HT1080 (cell line): ENCODE data around the gene CEP295NL. TPM values are rescaled to one million over a fixed set of nuclear protein-coding genes. Genes with fewer than 3 reads are reported as not detected.
"Not testable (repeated sequence)": the region's sequence is repeated elsewhere in the genome, so short reads cannot be mapped to it uniquely, and the experiment has no call there.

ENCODE experiments used
- DNase-seq: peaks from one replicate; pipeline ENCODE4 v3.0.0-alpha.2; 2015; ENCODE audit warnings: low read depth
- total RNA-seq: library from RNA; depleted of rRNA; stranded (reverse); fragments of >200 nt; shearing (Covaris generic); gene quantifications from 2 replicates; pipeline ENCODE4 v1.2.3, GENCODE V29; 2014

CEP295NL gene
- total RNA-seq, 1 experiment from 2014 or later: 0.55 TPM

GRCh38 chr17:78910497-78911284 lies 7.7 kb upstream of the CEP295NL start:
- DNase-seq: no peak

DNA sequence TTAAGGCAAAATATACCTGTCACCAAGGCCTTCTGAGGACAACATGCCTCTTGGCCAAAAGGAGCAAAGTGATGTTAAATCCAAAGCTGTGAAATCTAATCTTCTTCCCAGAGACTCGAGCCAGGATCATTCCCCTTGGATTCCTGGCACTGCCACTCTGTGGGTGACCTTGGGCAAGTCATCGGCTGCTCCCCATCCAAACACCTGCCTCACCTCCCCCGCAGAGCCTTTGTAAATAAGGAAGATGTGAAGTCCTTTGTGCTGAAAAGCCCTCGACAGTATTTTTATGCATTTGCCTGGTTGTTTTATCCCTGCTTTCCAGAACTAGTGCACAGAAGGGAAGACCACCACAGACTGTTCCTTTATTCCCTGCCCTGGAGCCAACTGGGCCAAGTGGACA lies 5.4 kb upstream of the CEP295NL start:
- DNase-seq: no peak

DNA sequence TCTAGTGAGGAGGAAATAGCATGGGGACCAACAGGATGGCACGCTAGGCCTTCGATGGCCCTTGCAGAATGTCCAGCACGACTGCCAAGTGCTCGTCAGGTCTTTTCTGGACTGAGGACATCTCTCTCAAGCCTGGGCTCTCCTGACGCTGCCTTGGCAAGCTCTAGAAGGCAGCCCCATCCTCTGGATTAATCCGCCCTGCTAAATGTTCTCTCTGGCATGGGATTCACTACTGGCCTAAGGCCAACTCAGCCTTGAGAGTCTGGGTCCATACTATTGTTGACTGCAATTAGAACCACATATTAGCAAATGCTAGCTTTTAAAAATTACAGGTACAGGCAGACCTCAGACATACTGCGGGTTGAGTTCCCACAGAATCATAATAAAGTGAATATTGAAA lies 2.5 kb upstream of the CEP295NL start:
- DNase-seq: no peak

DNA sequence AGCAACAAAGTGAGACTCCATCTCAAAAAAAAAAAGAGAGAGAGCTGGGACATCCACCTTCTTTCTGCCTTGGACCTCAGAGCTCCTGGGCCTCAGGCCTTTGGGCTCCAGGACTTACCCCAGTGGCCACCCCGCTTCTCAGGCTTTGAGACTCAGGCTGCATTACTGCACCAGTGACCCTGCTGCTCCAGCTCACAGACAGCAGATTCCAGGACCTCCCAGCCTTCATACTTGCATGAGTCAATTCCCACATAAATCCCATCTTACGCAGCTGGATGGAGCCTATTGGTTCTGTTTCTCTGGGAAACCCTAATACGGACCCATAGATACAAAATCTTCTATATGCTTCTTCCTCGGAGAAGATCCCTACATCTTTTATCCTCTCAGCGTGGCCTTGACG lies 2.1 kb upstream of the CEP295NL start:
- no peak for DNase-seq

DNA sequence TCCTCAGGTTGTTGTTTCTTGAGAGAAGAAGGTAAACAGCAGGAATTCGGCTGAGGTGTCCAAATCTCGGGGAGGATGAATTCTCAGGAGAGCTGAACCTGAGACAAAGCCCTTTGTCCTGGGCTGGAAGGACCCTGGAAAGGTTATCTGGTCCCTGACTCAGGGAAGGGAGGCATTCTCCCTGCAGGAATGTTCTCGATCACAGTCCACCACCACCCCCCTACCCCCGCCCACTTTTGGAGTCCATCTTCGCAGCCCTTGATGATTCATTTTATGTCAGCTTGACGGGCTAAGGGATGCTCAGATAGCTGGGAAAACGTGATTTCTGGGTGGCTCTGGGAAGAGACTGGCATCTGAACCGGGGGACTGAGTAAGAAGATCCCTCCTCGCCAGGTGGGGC lies 1.4 kb upstream of the CEP295NL start:
- no peak for DNase-seq

DNA sequence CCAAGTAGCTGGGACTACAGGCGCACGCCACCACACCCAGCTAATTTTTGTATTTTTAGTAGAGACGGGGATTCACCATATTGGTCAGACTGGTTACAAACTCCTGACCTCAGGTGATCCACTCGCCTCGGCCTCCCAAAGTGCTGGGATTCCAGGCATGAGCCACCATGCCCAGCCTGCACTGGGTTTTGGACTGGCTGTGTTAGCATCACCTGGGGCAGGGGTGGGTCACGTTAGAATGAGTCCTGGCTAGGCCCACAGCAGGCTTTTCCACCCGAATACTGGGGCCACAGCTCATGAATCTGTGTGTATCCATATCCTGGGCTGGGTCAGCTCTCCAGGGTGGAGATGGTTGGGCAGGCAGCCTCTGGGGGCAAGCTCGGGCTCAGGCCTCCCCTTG lies 770 bp downstream of the CEP295NL start:
- DNase-seq: not testable (repeated sequence)

DNA sequence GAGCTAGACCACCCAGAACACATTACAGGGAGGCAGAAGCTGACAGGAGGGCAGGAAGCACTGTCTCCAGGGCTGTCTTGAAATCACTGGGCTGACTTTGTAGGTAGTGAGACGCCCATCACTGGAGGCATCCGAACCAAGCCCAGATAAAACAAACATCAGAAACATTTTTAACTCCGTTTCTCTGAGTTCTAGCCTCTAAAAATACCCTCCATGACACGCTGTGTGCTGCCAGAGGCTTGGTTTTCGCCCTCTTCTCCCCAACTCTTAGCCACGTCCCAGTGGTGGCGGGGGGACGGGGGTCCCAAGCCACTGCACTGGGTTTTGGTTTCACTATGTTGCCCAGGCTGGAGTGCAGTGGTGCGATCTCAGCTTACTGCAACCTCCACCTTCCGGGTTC lies 1.2 kb downstream of the CEP295NL start:
- DNase-seq: no peak

- DNase-seq: no peak
Observed at GRCh38 chr17:78900816-78901215, 2.2 kb downstream of the CEP295NL start.

DNA sequence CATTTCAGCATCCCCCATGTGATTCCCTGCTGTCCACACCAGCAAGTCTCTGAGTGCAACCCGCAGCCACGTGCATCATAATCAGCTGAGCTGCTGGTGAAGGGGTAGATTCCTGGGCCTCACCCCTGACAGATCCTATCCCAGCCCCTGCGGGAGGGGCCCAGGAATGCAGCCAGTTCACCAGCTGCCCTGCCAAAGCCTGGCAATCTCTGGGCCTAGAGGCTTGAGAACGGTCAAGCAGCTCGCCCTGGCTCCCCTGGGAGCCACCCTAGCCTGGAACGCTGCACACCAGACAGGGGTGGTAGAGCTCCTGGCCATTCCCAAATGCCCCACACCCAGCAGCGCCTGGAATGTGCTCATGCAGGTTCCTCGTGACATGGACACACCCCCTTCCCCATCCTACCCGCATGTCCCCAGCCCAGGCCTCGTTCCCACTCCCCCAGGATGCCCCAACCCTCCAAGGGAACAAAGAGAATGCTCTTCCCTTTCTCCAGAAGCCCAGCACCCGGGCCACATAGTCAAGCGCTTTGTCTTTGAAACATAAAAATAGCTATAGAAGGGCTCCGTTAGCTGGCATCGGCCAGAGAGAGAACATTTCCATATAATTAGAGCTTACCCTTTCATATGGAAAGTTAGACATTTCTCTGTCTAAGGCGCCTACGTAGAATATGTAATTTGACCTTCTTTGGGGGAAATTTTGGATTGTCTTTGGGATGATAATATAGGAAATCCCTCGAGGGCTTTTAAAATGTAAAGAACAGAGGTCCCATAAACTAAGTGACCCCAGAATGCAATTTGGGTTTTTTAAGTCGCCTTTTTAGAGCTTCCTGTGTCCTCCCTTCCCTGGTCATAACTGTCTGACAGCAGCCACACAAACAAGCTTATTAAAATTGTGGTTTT lies 3.4 kb downstream of the CEP295NL start:
- DNase-seq: no peak

DNA sequence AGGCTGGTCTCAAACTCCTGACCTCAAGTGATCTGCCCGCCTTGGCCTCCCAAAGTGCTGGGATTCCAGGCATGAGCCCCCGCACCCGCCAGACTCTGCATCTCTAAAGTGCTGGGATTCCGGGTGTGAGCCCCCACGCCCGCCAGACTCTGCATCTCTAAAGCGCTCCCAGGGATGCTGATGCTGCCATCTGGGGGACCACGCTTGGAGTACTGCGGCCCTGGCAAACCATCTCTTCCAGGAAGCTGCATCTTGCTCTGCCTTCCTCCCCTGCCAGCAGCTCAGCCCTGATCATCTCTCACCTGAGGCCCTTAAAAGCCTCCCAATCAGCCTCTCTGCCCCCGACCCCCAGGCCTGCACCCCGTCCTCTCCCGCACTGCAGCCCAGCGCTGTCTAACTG lies 4.1 kb downstream of the CEP295NL start:
- no peak for DNase-seq

DNA sequence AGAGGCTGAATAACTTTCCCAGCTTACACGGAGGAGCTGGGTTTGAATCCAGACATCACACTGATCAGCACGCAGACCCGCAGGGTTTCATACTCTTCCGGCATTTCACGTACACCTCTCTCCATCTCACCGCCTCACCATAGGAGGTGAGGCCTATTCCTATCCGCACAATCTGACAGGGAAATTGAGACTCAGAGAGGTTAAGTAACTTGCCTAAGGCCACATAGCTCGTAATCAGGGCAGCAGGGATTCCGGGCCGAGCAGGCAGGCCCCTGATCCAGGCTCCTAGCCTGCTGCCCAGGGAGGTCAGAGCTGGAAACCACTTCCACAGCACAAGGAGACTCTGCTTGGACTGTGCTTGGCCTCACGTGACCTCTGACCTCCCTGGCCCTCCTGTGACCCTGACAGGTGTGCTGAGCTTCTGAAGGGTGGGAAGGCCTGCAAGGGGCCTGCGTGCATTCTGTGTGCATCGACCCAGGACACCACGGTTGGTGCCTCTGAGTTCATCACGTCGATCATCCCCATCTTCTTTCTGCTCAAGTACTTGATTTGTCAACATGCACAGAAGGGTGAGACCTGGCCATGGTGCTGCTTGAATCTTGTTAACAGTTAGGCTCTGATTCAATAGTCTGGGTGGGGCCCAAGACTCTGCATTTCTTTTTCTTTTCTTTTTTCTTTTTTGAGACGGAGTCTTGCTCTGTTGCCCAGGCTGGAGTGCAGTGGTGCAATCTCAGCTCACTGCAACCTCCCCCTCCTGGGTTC lies 4.7 kb downstream of the CEP295NL start:
- no peak for DNase-seq

GRCh38 chr17:78897664-78898047 lies 5.3 kb downstream of the CEP295NL start:
- DNase-seq: no peak

- DNase-seq: no peak
Observed at GRCh38 chr17:78896834-78897663, 6.0 kb downstream of the CEP295NL start.

- DNase-seq: no peak
Observed at GRCh38 chr17:78896091-78896833, 6.7 kb downstream of the CEP295NL start.

- no peak for DNase-seq
Observed at GRCh38 chr17:78895322-78895721, 7.7 kb downstream of the CEP295NL start.

- no peak for DNase-seq
Observed at GRCh38 chr17:78893684-78894083, 9.3 kb downstream of the CEP295NL start.

DNA sequence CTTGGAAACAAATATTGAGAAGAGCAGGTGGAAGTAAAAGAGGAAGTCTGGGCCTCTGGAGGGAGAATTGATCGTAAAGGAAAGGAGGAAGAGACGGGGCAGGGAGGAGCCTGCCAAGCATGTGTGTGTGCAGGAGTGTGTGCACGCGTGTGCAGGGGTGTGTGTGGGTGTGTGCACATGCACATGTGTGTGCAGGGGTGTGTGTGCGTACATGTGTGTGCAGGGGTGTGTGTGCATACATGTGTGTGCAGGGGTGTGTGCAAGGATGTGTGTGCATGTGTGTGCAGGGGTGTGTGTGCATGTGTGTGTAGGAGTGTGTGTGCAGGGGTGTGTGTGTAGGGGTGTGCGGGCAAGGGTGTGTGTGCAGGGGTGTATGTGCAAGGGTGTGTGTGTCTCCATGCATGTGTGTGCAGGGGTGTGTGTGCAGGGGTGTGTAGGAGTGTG lies 10.0 kb downstream of the CEP295NL start:
- DNase-seq: no peak

- DNase-seq: no peak
Observed at GRCh38 chr17:78892520-78892919, 10.5 kb downstream of the CEP295NL start.

- no peak for DNase-seq
Observed at GRCh38 chr17:78892062-78892456, 10.9 kb downstream of the CEP295NL start.

DNA sequence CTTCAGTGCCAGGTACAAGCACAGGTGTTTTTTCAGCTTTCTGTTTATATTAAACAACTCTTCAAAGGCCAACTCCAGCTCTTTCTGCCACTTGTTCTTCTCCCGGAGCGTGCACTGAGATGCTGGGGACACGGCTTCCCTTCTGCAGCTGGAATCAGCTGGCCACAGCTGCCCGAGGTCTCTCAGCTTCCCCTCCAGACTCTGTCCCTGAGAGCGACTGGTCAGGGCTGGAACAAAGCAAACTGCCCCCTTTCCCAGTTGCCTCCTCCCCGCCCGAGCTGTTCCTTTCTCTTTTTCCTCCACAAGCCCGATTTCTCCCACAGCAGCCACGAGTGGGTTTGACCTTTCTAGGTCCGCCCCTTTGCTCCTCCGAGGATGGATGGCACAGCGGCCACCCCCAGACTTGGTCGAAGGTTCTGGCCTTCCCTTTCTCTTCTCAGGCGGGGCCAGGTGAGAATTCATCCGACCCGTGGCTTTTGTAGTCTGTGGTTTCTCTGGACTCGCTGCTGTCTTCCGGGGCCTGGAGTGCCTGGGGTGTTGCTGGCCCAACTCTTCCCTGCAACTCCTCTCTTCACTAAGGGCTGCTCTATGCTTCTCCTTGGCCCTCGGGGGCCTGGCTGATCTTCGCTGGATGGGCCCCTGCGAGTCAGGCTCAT lies 11.5 kb downstream of the CEP295NL start:
- no peak for DNase-seq
